ENCODE results near the gene PDIK1L. TPM values are rescaled to one million over a fixed set of nuclear protein-coding genes. Genes with fewer than 3 reads are reported as not detected.

Gene PDIK1L
- total RNA-seq, 3 donors from 2014 or later (not counting 1 experiment from before 2014, with no cell fraction given): 3.1 to 8.2 (median 8.1) TPM

GRCh38 chr1:26129778-26130177 lies 18.2 kb downstream of the PDIK1L start:
- no peak for TF ChIP-seq CTCF (IDR thresholded peaks at IDR 0.05)
- H3K36me3 Mint-ChIP-seq: no peaks in the 10 kb centered on the region
- no peaks in the 10 kb centered on the region for H3K9me3 Mint-ChIP-seq
- H3K27ac Mint-ChIP-seq: no peak overlapping the region
- Histone ChIP-seq H3K4me1 (ENCODE audit: control insufficient read depth, insufficient read depth, low read length) (peaks cover 15% of the 10 kb centered on the region), H3K9me3 (ENCODE audit: control insufficient read depth, insufficient read depth, low read length) (no peaks in the 10 kb centered on the region), H3K27ac (ENCODE audit: low read length) (no peak overlapping the region), H3K27me3 (ENCODE audit: control insufficient read depth, insufficient read depth, low read length) (peaks cover 34% of the 10 kb centered on the region), H3K4me3 (ENCODE audit: low read length) (no peak overlapping the region), H3K36me3 (ENCODE audit: control insufficient read depth, insufficient read depth, low read length) (no peaks in the 10 kb centered on the region)
- 93% methylated on average over 4 of the region's 4 CpGs for WGBS (ENCODE audit: insufficient coverage)
- H3K4me1 Mint-ChIP-seq: peaks cover 22% of the 10 kb centered on the region in 2 donors
- DNase-seq: no peak
- no peak for ATAC-seq
- peaks cover 47 to 74% of the 10 kb centered on the region in 2 donors for H3K27me3 Mint-ChIP-seq (ENCODE audit: low read depth in 2 of 2)
- intact Hi-C loops (cut with micrococcal nuclease): no loop called here
- no peak overlapping the region for H3K4me3 Mint-ChIP-seq

- H3K27ac Mint-ChIP-seq: no peak overlapping the region
- no peak overlapping the region for H3K4me3 ChIP-seq (ENCODE audit: low read length)
- no peak for TF ChIP-seq CTCF (IDR thresholded peaks at IDR 0.05)
- H3K9me3 ChIP-seq (ENCODE audit: control insufficient read depth, insufficient read depth, low read length): no peaks in the 10 kb centered on the region
- peaks cover 47 to 83% of the 10 kb centered on the region in 2 donors for H3K27me3 Mint-ChIP-seq (ENCODE audit: low read depth in 2 of 2)
- DNase-seq: no peak
- H3K9me3 Mint-ChIP-seq: no peaks in the 10 kb centered on the region
- H3K4me1 Mint-ChIP-seq: peaks cover 21 to 22% of the 10 kb centered on the region in 2 donors
- H3K36me3 Mint-ChIP-seq: no peaks in the 10 kb centered on the region
- no peaks in the 10 kb centered on the region for H3K36me3 ChIP-seq (ENCODE audit: control insufficient read depth, insufficient read depth, low read length)
- no peak for ATAC-seq
- no peak overlapping the region for H3K27ac ChIP-seq (ENCODE audit: low read length)
- peaks cover 34% of the 10 kb centered on the region for H3K27me3 ChIP-seq (ENCODE audit: control insufficient read depth, insufficient read depth, low read length)
- 56% methylated on average over 1 of the region's 1 CpG for WGBS (ENCODE audit: insufficient coverage)
- intact Hi-C loops (cut with micrococcal nuclease): no loop called here
- H3K4me1 ChIP-seq (ENCODE audit: control insufficient read depth, insufficient read depth, low read length): peaks cover 15% of the 10 kb centered on the region
- H3K4me3 Mint-ChIP-seq: no peak overlapping the region
These were observed 19.1 kb downstream of the PDIK1L start for GRCh38 chr1:26130695-26131094.

GRCh38 chr1:26132128-26132833 lies 20.7 kb downstream of the PDIK1L start:
- intact Hi-C loops (cut with micrococcal nuclease): no loop called here
- Mint-ChIP-seq H3K36me3 (no peaks in the 10 kb centered on the region), H3K9me3 (no peaks in the 10 kb centered on the region), H3K27me3 (ENCODE audit: low read depth in 2 of 2) (peaks cover 43 to 75% of the 10 kb centered on the region in 2 donors), H3K4me3 (no peak overlapping the region), H3K27ac (no peak overlapping the region), H3K4me1 (peaks cover 8 to 9% of the 10 kb centered on the region in 2 donors)
- no peak for TF ChIP-seq CTCF (IDR thresholded peaks at IDR 0.05)
- DNase-seq (no peak), ATAC-seq (no peak)
- peaks cover 7% of the 10 kb centered on the region for H3K4me1 ChIP-seq (ENCODE audit: control insufficient read depth, insufficient read depth, low read length)
- H3K27me3 ChIP-seq (ENCODE audit: control insufficient read depth, insufficient read depth, low read length): peaks cover 34% of the 10 kb centered on the region
- H3K36me3 ChIP-seq (ENCODE audit: control insufficient read depth, insufficient read depth, low read length): no peaks in the 10 kb centered on the region
- H3K9me3 ChIP-seq (ENCODE audit: control insufficient read depth, insufficient read depth, low read length): no peaks in the 10 kb centered on the region
- no peak overlapping the region for H3K4me3 ChIP-seq (ENCODE audit: low read length)
- WGBS (ENCODE audit: insufficient coverage): 94% methylated on average over 3 of the region's 5 CpGs
- H3K27ac ChIP-seq (ENCODE audit: low read length): no peak overlapping the region

- H3K9me3 ChIP-seq (ENCODE audit: control insufficient read depth, insufficient read depth, low read length): no peaks in the 10 kb centered on the region
- intact Hi-C loops (cut with micrococcal nuclease): no loop called here
- peaks cover 30% of the 10 kb centered on the region for H3K27me3 ChIP-seq (ENCODE audit: control insufficient read depth, insufficient read depth, low read length)
- ATAC-seq: no peak
- no peaks in the 10 kb centered on the region for H3K36me3 Mint-ChIP-seq
- peaks cover 2% of the 10 kb centered on the region for H3K4me1 ChIP-seq (ENCODE audit: control insufficient read depth, insufficient read depth, low read length)
- no peak overlapping the region for H3K27ac Mint-ChIP-seq
- no peak overlapping the region for H3K4me3 Mint-ChIP-seq
- peaks cover 3 to 4% of the 10 kb centered on the region in 2 donors for H3K4me1 Mint-ChIP-seq
- no peaks in the 10 kb centered on the region for H3K9me3 Mint-ChIP-seq
- WGBS (ENCODE audit: insufficient coverage): 91% methylated on average over 2 of the region's 2 CpGs
- no peaks in the 10 kb centered on the region for H3K36me3 ChIP-seq (ENCODE audit: control insufficient read depth, insufficient read depth, low read length)
- no peak for DNase-seq
- H3K27ac ChIP-seq (ENCODE audit: low read length): no peak overlapping the region
- TF ChIP-seq CTCF (IDR thresholded peaks at IDR 0.05): no peak
- peaks cover 39 to 70% of the 10 kb centered on the region in 2 donors for H3K27me3 Mint-ChIP-seq (ENCODE audit: low read depth in 2 of 2)
- H3K4me3 ChIP-seq (ENCODE audit: low read length): no peak overlapping the region
These were observed 21.2 kb downstream of the PDIK1L start for GRCh38 chr1:26132834-26133167.
